Measurements from ENCODE around the gene FBN2.
"Not testable (repeated sequence)": the region's sequence is repeated elsewhere in the genome, so short reads cannot be mapped to it uniquely, and the experiment has no call there.

Gene FBN2

GRCh38 chr5:128350705-128351104 is 187.3 kb downstream of the FBN2 start:
- no peak for DNase-seq

- no peak for DNase-seq
These were observed 188.8 kb downstream of the FBN2 start for GRCh38 chr5:128349044-128349858.

GRCh38 chr5:128346038-128346437 is 192.0 kb downstream of the FBN2 start:
- DNase-seq: no peak

- DNase-seq: no peak
These were observed 192.8 kb downstream of the FBN2 start for GRCh38 chr5:128345247-128345646.

GRCh38 chr5:128343168-128343567 is 194.9 kb downstream of the FBN2 start:
- DNase-seq: no peak

GRCh38 chr5:128341056-128341455 is 197.0 kb downstream of the FBN2 start:
- no peak for DNase-seq

- DNase-seq: no peak
These were observed 197.4 kb downstream of the FBN2 start for GRCh38 chr5:128340648-128341047.

- DNase-seq: no peak
These were observed 198.5 kb downstream of the FBN2 start for GRCh38 chr5:128339585-128339984.

GRCh38 chr5:128338649-128339048 is 199.4 kb downstream of the FBN2 start:
- no peak for DNase-seq

GRCh38 chr5:128335339-128335738 is 202.7 kb downstream of the FBN2 start:
- no peak for DNase-seq

GRCh38 chr5:128334010-128334716 is 203.9 kb downstream of the FBN2 start:
- no peak for DNase-seq

- DNase-seq: no peak
These were observed 206.8 kb downstream of the FBN2 start for GRCh38 chr5:128331261-128331660.

- no peak for DNase-seq
These were observed 208.6 kb downstream of the FBN2 start for GRCh38 chr5:128329386-128329939.

GRCh38 chr5:128328446-128328845 is 209.6 kb downstream of the FBN2 start:
- DNase-seq: no peak

- no peak for DNase-seq
These were observed 210.0 kb downstream of the FBN2 start for GRCh38 chr5:128328007-128328406.

GRCh38 chr5:128321418-128321817 is 216.6 kb downstream of the FBN2 start:
- DNase-seq: not testable (repeated sequence)

GRCh38 chr5:128318691-128319090 is 219.4 kb downstream of the FBN2 start:
- no peak for DNase-seq

GRCh38 chr5:128317481-128317880 is 220.6 kb downstream of the FBN2 start:
- no peak for DNase-seq

- no peak for DNase-seq
These were observed 222.4 kb downstream of the FBN2 start for GRCh38 chr5:128315671-128316070.

- DNase-seq: no peak
These were observed 232.7 kb downstream of the FBN2 start for GRCh38 chr5:128305341-128305740.

GRCh38 chr5:128304791-128305190 is 233.3 kb downstream of the FBN2 start:
- no peak for DNase-seq

- DNase-seq: no peak
These were observed 234.0 kb downstream of the FBN2 start for GRCh38 chr5:128304088-128304487.

- DNase-seq: no peak
These were observed 234.5 kb downstream of the FBN2 start for GRCh38 chr5:128303593-128303992.

GRCh38 chr5:128300181-128300580 is 237.9 kb downstream of the FBN2 start:
- DNase-seq: no peak

Measured in stimulated activated naive CD4-positive, alpha-beta T cell (primary cell).